Activated CD8-positive, alpha-beta memory T cell treated with anti-CD3 and anti-CD28 coated beads for 36 hours (primary cell): Measurements from ENCODE around the gene AMPD2. TPM values are rescaled to one million over a fixed set of nuclear protein-coding genes. Genes with fewer than 3 reads are reported as not detected.

Experiments
- CTCF ChIA-PET: fragments of 350-600 bp; sonication (Branson Sonifier 250); formaldehyde crosslinking; loops from one replicate; lab custom pipeline; 2021; ENCODE audit warnings: antibody characterized with exemption; lab: Charles Lee
- POLR2A ChIA-PET: fragments of 350-600 bp; sonication (Branson Sonifier 250); formaldehyde crosslinking; loops from one replicate; lab custom pipeline; 2021; ENCODE audit warnings: antibody characterized with exemption; lab: Charles Lee
- total RNA-seq, 2 experiments: library from RNA; stranded (reverse); gene quantifications; one replicate each; pipeline ENCODE4 v1.2.3, GENCODE V29; 2021

The AMPD2 gene
- total RNA-seq: 100 to 1,000 TPM in 1 of 2 experiments, 10 to 100 TPM in 1; 82.3 to 101 TPM

DNA sequence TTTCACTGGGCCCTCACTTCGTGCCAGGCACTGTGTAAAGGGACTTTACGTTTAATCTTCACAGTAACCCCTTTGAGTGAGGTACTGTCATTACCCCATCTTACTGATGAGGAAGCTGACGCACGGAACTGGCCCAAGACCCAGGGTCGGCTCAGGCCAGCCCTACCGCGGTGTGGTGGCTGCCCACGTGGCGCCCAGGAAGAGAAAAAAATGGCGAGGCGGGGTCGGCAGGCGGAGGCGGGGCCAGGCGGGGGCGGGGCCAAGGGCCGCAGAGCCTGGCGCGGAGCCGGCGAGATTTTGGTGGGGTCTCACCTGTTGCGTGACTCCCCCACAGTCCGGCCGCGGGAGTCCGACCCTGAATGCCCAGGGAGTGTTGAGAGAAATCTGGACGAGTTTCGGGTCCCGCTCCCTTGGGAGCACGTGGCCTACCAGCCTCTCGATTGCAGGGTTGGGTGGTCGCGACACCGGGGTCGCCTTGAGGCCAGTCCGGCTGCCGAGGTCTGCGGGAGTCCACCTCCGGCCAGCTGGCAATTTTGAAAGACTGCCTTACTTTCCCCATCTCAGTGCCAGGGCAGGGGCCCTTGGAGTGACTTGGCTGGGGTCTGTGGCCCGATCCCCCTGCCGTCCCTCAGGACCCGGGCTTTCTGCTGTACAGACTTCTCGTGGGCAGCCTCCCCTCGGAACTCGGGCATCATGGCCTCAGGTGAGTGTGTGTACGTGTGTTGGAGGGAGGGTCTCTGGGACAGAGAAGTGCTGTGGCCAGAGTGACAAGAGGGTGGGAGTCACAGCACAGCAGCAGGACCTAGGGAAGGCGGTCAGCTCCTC is at the start of gene AMPD2, which contains the start of gene GNAT2:
AMPD2 (plus strand) TSS at position 262 of the 825 bp plus-strand sequence. CDS start 1,339 bp downstream, outside the sequence.
GNAT2 (minus strand) TSS at position 41 of the 825 bp plus-strand sequence. CDS start 6,746 bp downstream, outside the sequence.
- ChIA-PET POLR2A (interaction anchor here (1.3 to 2.6 kb wide), 4 partner anchors 68 to 137 kb away, joined by 4 to 22 read pairs (median 4); partner anchors contain the start of gene GNAI3), CTCF (interaction anchor here (0.8 to 2.3 kb wide), 8 partner anchors 19 to 410 kb away, joined by 3 to 12 read pairs (median 4); partner anchors contain the start of genes AHCYL1 and GNAI3)

DNA sequence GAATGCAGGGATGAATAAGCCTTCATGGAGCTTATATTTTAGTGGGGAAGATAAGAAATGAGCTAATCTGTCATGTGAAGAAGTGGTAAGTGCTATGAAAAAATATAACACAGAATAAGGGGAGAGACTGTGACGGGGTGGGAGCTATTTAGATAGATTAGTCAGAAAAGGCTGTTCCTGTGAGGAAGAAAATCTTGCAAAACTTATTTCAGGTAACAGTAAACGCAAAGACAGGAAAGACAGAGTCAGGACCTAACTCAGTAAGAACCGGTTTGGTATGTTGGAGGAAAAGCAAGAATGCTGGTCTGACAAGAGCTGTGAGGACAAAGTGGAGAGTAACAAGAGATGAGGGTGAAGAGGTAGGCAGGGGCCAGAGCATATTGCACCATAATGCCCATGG is 49.2 kb upstream of the AMPD2 start:
- ChIA-PET POLR2A (no interaction called here), CTCF (no interaction called here)

DNA sequence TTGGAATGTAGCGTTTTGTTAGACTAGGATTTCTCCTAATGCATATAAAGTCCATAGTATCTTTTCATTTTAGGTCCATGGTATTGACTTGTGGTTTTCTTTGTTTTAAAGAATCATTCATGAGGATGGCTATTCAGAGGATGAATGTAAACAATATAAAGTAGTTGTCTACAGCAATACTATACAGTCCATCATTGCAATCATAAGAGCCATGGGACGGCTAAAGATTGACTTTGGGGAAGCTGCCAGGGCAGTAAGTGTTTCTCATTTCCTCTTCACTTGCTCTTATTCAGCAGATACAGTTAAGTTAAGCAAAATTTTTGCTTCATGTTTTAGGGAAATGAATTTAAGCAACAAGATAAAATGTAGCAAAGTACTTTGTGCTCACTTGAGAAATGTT is 45.9 kb upstream of the AMPD2 start:
- ChIA-PET CTCF (no interaction called here), POLR2A (no interaction called here)

- POLR2A ChIA-PET: no interaction called here
- CTCF ChIA-PET: interaction anchor here (1.0 kb wide), 1 partner anchor 33 kb away, joined by 5 read pairs; no protein-coding TSS in a partner anchor
Observed at GRCh38 chr1:109578947-109579443, 40.6 kb upstream of the AMPD2 start.

DNA sequence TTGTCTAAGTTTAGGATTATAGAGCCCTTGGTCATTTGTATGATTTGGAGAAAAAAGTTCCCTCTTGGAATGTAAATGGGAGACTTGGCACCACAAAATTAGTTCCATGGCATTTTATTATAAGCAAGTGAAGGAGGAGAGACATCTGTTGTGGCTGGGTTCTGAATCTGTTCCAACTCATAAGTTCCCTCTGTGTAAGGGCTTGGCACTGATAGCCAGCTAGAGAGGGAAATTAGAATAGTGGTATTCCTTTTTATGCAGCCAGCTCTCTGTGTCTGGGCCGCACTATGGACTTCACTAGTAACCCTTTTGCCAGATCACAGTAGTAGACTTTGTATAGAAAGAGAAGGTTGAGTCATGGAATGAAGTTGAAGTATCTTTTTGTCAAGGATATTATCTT is 40.1 kb upstream of the AMPD2 start:
- CTCF ChIA-PET: interaction anchor here (0.7 to 1.0 kb wide), 2 partner anchors 33 to 62 kb away, joined by 3 to 5 read pairs; no protein-coding TSS in a partner anchor
- POLR2A ChIA-PET: no interaction called here

GRCh38 chr1:109582021-109582420 is 37.6 kb upstream of the AMPD2 start:
- ChIA-PET POLR2A (no interaction called here), CTCF (no interaction called here)

- ChIA-PET CTCF (no interaction called here), POLR2A (no interaction called here)
Observed at GRCh38 chr1:109584766-109585165, 34.9 kb upstream of the AMPD2 start.

- CTCF ChIA-PET: no interaction called here
- POLR2A ChIA-PET: no interaction called here
Observed at GRCh38 chr1:109586055-109586454, 33.6 kb upstream of the AMPD2 start.

DNA sequence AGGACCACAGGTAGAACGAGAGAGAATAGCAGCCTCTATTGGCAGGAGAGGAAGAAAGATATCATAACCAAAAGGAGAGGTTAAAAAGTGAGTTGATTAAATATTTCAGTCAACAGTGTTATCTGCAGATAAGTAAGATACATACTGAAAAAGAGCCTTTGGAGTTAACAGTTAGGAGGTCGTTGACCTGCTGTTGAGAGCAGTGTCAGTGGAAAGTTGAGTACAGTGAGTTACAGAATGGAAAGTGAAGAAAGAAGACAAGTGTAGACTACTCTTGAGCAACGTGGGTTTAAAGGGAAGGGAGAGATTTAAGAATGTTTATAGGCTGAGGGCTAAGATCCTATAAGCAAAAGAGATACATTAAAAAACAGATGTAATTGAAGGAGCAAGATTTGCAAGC is 30.5 kb upstream of the AMPD2 start:
- ChIA-PET POLR2A (no interaction called here), CTCF (no interaction called here)

- POLR2A ChIA-PET: no interaction called here
- CTCF ChIA-PET: no interaction called here
Observed at GRCh38 chr1:109589679-109590078, 30.0 kb upstream of the AMPD2 start.

DNA sequence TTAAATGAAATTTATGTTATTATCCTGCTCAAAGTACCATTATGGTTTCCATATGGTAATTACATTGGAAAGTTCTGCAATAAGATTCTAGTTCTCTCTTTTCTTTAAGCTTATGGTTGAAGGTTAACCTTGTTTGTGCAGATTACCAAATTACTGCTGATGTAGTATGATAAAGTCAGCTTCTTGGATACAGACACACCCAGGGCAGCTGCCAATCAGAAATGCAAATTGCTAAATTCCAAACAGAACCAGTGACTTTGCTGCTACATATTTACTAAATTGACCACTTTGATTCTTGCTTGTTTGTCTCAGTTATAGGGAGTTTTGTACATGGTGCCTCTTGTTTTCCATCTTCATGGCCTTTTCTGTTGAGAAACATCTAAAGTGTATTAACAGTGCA is 26.7 kb upstream of the AMPD2 start:
- CTCF ChIA-PET: no interaction called here
- POLR2A ChIA-PET: no interaction called here

- POLR2A ChIA-PET: no interaction called here
- CTCF ChIA-PET: interaction anchor here (0.5 kb wide), 1 partner anchor 1034 kb away, joined by 3 read pairs; no protein-coding TSS in a partner anchor
Observed at GRCh38 chr1:109595531-109595930, 24.1 kb upstream of the AMPD2 start.

GRCh38 chr1:109598156-109598555 is 21.5 kb upstream of the AMPD2 start:
- CTCF ChIA-PET: interaction anchor here (0.7 kb wide), 1 partner anchor 47 kb away, joined by 3 read pairs; no protein-coding TSS in a partner anchor
- POLR2A ChIA-PET: no interaction called here

DNA sequence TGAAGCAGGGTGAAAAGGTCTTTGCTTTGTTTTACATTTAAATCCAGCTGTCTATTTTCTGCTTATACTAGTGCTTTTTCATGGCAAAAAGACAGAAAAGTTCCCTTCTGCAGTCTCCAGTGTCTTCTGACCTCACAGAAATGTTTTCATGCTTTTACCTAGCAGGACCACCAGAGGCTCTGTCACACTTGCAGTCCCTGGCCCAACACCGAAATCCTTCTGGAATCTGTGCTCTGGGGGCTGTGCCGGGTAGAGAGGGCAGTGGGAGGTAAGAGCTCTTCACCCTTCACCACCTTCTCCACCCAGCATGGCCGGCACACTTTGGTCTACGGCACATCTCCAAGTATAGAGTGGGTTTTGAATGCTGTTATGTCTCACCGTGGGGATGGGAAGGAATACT is 21.0 kb upstream of the AMPD2 start:
- POLR2A ChIA-PET: no interaction called here
- CTCF ChIA-PET: no interaction called here

DNA sequence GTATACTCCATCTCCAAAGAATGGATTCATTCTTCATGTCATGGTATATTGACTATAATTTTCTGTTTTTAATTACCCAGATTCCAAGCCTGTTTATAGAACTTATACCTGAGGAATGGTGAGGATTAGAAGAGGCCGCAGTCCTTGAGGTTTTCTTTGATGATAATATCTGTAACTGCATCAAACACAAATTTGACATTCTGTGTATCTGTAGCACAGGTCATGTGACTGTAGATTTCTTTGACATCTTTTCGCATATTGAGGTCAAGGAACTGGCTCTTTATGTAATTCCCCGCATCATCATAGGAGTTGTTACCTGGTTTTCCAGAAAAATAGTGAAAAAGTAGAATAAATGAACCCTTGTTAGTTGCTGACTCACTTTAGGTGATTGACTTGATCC is 16.4 kb upstream of the AMPD2 start:
- ChIA-PET CTCF (interaction anchor here (0.6 kb wide), 1 partner anchor 277 kb away, joined by 4 read pairs; no protein-coding TSS in a partner anchor), POLR2A (interaction anchor here (0.6 kb wide), 1 partner anchor 326 kb away, joined by 3 read pairs; no protein-coding TSS in a partner anchor)

DNA sequence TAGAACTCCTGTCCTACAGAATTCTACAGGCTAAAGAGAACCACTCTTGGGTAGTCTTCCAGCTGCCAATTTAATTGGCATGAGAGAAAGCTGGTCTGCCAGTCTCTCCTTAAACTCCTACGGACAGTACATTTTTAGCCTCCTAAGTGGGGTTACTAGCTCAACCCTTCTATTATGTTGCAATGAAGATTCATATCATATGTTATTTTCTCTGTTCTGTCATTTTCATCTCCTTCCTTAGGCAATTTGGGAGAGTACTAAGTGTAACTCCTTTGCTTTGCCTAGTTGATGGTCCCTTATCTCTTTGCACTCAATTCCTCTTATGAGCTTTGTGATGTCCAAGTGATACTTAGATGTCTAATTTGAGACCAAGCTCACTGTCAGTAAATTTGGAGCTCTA is 14.3 kb upstream of the AMPD2 start:
- ChIA-PET CTCF (interaction anchor here (1.3 to 1.7 kb wide), 2 partner anchors 56 to 73 kb away, joined by 4 to 7 read pairs; partner anchors contain the start of gene GNAI3), POLR2A (no interaction called here)

DNA sequence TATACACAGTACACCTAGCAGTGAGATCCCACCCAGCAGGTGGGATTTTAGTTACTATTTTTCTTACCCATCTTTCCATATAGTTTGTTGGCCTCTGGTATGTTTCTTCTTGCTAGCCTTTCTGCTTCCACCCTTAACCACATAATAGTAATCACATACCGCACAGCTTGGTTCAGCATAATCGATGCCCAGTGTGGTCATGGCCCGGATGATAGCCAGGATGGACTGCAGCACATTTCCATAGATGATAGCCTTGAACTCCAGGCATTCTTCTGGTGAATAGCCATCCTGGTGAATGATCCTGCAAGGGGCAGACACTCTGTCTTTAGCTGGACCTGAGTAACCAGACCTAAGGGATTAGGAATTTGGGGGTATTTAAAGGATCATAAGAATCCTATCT is 9.8 kb upstream of the AMPD2 start:
- POLR2A ChIA-PET: no interaction called here
- CTCF ChIA-PET: no interaction called here

DNA sequence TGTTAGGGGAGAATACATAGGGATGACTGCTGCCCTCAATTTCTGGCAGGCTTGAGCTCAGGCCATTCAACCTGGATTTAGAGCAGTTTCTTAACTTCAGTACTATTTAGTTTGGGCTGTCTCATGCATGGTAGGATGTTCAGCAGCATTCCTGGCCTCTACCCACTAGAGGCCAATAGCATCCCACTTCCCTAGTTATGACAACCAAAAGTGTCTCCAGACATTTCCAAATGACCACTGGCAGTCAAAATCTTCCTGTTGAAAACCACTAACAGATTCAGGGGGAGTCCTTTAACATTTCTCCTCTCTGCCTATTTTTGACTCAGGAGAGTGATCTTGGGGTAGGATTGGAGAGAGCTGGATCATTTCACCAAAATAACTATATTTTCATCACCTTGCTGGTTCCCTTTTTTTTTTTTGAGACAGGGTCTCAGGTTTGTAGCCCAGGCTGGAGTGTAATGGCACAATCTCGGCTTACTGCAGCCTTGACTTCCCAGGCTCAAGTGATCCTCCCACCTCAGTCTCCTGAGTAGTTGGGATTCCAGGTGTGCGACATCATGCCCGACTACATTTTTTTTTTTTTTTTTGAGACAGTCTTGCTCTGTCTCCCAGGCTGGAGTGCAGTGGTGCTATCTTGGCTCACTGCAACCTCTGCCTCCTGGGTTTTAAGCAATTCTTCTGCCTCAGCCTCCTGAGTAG is 8.9 kb upstream of the AMPD2 start:
- CTCF ChIA-PET: no interaction called here
- POLR2A ChIA-PET: no interaction called here

DNA sequence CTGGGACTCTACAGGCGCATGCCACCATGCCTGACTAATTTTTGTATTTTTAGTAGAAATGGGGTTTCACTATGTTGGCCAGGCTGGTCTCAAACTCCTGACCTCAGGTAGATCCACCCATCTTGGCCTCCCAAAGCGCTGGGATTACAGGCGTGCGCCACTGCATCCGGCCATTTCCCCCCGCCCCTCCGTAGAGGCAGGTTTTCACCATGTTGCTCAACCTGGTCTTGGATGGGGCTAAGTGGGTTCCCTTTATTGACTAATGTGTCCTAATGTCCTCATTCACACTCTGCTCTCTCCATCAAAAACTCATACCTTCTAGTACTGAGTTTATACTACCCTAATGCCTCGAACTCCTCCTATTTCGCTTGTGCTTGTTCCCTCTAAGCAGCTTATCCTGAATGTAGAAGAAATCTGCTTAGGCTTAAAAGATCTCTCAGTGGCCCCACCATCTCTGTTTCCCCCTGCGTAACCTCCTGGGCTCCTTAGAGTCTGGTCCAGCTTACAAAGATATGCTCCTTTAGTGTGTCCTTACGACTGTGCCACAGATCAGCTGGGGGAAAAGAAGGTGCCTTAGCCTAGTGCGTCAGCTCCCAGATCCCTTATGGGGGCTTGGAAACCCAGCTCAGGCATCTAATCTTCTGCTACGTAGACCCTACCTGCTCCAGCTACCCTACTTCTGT is 8.2 kb upstream of the AMPD2 start:
- CTCF ChIA-PET: no interaction called here
- POLR2A ChIA-PET: no interaction called here
